NCI-H1694 (cell line): Measurements from ENCODE around the gene FASTK.
A peak's percentile ranks its signal among the peaks of the same experiment; 100 is the strongest.
"Not testable (repeated sequence)": the region's sequence is repeated elsewhere in the genome, so short reads cannot be mapped to it uniquely, and the experiment has no call there.

Experiments used
- DNase-seq: peaks from one replicate; lab custom pipeline; 2025; lab: John Stamatoyannopoulos, UW

The FASTK gene

DNA sequence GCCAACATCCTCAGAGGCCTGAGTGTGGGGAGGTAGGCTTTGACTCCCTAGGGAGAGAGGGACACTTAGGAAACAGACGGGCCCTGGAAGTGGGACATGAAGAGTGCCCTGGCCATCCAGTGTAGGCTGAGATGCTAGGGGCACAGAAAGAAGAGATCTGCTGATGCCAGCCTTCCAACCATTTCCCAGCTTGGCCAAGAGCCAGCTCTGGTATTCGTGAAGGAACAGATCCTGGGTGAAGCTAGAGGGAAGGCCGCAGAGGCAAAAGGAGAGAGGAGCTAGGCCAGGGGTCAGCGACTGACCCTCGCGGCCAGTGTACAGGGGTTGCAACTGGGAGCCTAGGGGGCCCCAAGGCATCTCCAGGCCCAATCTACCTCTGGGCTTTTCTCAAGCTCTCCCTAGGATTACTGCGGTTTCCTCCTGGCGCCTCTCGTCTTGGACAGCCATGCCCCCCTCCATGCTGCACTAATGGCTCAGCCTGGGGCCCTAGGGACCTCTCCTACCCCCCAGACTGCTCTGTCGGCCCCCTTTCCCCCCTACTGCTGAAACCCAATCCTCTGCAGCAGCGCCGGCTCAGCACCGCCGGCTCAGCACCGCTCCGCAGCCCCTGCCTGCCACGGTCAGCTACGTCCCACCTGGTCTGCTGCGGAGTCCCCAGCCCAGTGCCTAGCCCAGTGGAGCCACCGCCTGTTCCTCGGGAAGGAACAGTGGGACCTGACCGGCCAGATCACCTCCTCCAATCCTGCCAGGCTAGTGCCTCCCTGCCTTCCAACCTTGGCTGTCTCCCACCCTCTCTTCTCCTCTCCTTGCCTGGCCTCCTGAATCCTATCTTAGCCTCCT lies 32.4 kb downstream of the FASTK start, which contains the start of gene ASIC3:
ASIC3 (plus strand) TSS at position 556 of the 840 bp plus-strand sequence. CDS start 355 bp downstream, outside the sequence.
- DNase-seq: no peak

DNA sequence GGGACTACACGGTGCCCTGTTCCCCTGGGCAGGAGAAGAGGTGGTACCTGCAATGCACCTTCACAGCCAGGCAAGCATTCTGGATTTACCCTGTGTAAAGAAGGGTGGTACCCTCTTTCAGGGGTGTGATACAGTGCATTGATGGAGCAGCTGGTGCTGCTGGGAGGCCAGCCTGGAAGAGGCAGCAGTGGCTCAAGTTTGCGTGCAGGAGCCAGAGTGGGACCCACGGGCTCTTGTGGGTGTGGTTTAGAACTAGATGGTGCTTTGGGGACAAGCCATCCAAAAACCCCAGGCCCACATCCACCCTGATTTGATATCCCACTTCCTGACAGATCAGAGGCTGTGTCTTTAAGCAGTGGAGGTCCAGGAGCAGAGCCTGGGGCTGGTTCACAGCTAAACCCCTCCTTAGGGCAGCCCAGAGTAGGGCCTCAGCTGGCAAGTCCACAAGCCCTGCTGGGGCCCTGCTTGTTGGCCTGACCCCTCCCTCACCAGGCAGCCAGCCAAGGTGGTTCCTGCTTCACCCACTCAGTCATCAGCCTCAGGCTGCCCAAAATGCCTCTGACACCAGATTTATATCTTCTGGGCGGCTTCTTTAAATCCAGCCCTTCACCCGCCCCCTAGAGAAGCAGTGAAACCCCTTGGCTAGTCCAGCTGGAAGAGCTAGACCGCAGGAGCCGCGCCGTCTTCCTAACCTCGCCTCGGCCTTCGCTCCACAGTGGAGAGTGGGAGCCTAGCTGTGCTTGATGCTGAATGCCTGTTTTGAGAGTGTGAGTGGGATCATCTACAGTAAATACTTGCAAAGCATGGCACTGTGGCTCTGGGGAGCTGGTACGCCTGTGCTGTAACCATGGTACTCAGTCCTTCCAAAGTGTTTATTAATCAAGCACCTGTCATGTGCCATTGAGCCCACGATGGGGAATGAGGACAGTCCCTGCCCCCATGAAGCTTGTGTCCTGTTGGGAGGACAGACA lies 33.7 kb downstream of the FASTK start:
- DNase-seq: no peak

DNA sequence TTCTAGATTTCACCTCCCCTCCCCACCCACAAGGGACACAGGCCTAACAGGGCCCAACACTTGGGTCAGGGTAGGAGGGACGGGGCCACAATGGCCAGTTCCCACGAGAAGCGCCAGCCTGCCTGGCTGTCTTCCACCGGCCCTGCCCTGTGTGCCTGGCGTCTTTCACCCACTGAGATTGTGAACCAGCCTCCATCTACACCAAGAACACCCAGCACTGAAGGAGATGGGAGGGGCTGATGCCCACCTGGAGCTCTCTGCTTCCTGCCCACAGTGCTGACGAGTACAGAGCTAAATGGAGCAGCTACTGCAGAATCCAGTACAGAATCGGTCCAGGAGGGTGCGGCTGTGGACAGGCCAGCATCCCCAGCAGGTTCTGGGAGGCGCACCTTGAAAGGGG lies 34.6 kb downstream of the FASTK start:
- no peak for DNase-seq

DNA sequence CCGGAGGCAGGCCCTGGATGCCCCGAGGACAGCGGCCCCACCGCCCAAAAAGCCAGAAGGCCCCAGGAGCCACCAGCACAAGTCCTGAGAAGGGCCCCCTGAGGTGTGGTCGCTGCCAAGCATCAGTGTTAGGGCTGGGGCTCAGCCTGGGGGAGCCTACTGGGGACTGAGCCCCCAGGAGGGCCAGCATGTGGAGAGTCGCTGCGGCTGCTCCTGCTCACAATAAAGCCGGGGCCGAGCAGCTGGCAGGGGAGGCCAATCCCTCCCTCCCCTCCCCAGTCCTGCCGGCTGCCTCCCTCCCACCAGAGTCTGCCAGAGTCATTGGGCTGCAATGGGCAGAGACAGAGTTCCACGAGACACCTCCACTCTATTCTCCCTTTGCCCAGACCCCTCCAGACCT lies 35.3 kb downstream of the FASTK start:
- DNase-seq: no peak

DNA sequence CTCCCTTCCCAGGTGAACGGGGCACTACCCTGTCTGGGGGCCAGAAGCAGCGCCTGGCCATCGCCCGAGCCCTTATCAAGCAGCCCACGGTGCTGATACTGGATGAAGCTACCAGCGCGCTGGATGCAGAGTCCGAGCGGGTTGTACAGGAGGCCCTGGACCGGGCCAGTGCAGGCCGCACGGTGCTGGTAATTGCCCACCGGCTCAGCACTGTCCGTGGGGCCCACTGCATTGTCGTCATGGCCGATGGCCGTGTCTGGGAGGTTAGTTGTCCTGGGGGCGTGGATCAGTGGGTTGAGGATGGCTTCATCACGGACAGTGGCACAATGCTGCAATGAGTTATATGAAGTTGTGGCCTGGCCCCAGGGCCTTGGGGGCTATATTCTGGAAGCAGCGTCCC lies 36.6 kb downstream of the FASTK start:
- DNase-seq: no peak

DNA sequence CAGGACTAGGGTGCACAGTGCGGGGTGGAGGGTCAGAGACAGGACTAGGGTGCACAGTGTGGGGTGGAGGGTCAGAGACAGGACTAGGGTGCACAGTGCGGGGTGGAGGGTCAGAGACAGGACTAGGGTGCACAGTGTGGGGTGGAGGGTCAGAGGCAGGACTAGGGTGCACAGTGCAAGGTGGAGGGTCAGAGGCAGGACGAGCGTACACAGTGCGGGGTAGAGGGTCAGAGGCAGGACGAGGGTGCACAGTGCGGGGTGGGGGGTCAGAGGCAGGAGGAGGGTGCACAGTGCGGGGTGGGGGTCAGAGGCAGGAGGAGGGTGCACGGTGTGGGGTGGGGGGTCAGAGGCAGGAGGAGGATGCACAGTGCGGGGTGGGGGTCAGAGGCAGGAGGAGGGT lies 37.2 kb downstream of the FASTK start:
- DNase-seq: not testable (repeated sequence)

GRCh38 chr7:151040616-151041375 lies 39.8 kb downstream of the FASTK start:
- no peak for DNase-seq

DNA sequence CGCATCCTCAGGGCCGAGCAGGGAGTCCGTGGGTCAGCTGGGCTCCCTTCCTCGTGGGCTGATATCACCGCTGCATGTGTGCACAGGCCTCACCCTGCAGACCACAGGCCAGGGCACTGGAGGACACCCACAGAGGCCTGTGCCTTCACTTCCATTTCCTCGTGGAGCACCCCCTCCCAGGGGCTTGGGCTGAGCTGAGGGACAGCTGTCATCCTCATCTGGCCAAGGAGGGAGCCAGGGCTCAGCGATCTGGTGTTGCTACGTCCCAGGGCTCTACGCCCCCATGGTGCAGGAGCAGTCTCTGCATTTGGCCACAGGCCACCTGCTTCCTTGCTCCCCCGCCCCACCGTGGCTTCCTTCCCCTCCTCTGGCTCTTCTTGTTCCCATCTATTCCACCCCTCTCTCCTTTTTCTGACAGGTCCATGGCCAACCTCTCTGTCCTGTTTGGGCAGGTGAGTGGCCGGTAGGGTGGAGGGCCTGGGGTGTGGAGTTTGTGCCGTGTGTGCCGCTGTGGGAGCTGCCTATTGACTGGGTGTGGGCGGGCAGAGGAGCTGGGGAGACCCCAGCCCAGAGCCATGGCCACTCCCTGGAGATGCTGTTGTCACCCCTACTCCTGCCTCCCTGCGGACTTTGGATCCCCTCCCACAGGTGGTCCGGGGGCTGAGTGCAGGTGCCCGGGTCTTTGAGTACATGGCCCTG lies 40.6 kb downstream of the FASTK start:
- DNase-seq: no peak

DNA sequence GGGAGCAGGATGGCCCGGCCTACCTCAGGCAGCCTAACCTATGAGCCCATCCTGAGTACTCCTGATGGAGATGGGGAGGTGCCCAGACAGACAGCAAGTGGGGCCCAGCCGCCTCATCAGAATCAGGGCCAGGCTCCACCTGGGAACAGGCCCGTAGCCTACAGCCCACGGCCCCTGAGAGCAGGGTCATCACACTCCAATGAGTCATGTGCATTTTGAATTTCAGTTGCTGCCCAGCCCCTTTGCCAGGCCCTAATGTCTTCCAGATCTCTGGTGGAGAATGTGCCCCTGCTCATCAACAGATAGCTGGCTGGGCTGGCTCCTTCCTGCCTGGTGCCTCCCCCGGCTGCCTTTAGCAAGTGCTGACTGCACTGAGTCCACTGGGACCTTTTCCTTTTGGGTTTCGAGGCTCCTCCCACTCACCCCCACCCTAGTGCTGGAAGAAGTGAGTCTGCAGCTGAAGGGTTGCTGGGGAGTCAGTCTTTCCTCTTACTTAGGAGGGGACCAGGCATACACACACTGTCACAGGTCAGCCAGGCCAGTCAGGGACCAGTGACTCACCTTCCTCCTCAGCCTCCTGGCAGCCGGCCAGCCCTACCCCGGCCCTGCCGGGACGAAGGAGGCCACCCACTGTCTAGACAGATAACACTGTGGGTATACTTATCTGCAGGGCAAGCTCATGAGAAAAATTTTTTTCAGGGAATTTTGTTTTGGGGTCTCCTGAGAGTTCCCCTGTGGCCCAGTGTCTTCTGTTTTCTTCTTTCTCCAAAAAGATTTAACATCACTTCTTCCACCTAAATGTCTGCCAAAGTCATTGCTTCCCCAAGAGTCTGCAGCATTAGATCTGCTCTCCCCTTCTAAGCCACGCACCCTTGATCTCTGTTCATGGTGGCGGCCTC lies 41.4 kb downstream of the FASTK start:
- DNase-seq: no peak

DNA sequence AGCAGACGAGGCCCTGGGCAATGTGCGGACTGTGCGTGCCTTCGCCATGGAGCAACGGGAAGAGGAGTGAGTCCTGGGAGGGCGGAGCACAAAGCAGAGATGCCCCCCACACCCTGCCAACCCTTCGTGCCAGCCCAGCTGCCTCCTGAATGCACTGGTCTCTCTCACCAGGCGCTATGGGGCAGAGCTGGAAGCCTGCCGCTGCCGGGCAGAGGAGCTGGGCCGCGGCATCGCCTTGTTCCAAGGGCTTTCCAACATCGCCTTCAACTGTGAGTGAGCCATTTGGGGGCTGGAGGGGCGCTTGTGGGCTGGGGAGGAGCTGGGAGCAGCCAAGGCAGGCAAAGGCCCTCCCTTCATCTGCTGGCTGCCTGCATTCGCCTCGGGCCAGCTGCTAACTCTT lies 44.7 kb downstream of the FASTK start:
- no peak for DNase-seq

GRCh38 chr7:151035026-151035717 lies 45.4 kb downstream of the FASTK start:
- no peak for DNase-seq

GRCh38 chr7:151034312-151035025 lies 46.1 kb downstream of the FASTK start:
- no peak for DNase-seq

DNA sequence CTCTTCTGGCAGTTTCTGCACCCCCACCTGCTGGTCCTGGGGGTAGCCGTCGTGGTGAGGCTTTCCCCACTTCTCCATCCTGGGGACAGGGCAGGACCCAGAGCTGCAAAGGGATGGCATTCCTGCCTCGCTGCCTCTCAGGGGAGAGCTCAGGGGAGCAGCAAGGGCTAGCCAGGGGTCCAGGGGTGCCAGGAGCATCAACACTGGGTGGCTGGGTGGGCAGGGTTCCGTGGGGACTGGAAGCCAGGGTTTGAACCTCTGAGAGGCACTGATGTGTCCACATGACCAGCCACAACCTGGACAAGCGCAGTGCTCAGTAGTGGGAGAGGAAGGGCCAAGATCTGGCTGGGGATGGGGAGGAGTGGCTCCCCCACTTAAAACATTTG lies 46.8 kb downstream of the FASTK start:
- DNase-seq: no peak

DNA sequence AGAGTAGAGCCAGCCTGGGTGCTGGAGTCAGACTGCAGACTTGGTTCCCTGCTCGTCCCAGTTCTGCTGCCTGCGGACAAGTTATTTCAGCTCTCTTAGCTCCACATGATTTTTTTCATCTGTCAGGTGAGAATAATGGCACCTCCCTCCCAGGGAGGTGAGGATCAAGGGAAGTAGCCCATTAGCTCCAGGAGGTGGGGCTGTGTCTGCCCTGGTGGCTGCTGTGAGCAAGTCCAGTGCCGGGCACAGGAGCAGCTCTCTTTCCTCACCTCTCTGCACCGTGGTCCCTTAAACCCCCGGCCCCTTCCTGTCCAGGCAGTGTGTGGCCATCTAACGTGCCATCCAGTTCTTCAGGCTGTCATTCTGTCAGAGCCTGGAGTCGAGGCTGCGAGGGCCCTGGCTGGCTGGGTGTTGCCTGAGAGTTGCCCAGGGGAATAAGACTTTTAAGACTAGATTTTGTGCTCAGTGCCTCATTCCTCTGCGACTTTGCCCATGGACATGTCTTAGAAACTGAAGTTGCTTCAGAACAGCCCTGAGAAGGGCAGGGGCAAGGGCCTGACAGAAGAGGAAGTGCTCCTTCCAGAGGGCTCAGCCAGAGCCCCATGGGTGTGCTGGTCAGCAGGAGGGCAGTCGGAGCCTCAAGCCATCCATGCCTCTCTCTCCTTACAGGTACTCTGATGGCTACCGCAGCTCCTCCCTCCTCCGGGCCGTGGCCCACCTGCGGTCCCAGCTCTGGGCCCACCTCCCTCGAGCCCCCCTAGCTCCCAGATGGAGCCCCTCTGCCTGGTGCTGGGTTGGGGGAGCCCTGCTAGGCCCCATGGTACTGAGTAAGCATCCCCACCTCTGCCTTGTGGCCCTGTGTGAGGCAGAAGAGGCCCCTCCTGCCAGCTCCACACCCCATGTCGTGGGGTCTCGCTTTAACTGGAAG lies 47.4 kb downstream of the FASTK start:
- DNase-seq: no peak

- DNase-seq: no peak
These were observed 49.6 kb downstream of the FASTK start for GRCh38 chr7:151031011-151031410.

GRCh38 chr7:151028948-151029501 lies 51.6 kb downstream of the FASTK start:
- peak; percentile 75 for DNase-seq

- DNase-seq: peak; percentile 100
These were observed 52.3 kb downstream of the FASTK start, which contains the start of gene ABCB8 for GRCh38 chr7:151028131-151028947. Gene ABCB8, plus strand, starts transcription at chr7:151028450. Its CDS starts 66 bp downstream, at chr7:151028516.
